Sigmoid colon (tissue), 7 donors: Measurements from ENCODE around the gene GOSR1. TPM values are rescaled to one million over a fixed set of nuclear protein-coding genes. Genes with fewer than 3 reads are reported as not detected.

Experiments used
- DNase-seq: peaks from one replicate; pipeline ENCODE4 v3.0.0-alpha.2; 2019
- H3K27ac ChIP-seq, 4 donors: fragments of 200-600 bp; sonication (generic); one replicate each; pipeline ENCODE4 v1.5.1; 2016 to 2019; ENCODE audit warnings: mild to moderate bottlenecking in 1 of 4
- H3K27me3 ChIP-seq, 3 donors: fragments of 200-600 bp; sonication (generic); one replicate each; pipeline ENCODE4 v1.5.1; 2019; ENCODE audit warnings: mild to moderate bottlenecking in 1 of 3
- H3K36me3 ChIP-seq, 4 donors: fragments of 200-600 bp; sonication (generic); one replicate each; pipeline ENCODE4 v1.5.1; 2016 to 2019
- H3K4me1 ChIP-seq, 4 donors: fragments of 200-600 bp; sonication (generic); one replicate each; pipeline ENCODE4 v1.5.1; 2017 to 2019
- H3K4me3 ChIP-seq, 4 donors: fragments of 200-600 bp; sonication (generic); one replicate each; pipeline ENCODE4 v1.5.1; 2017 to 2019; ENCODE audit warnings: mild to moderate bottlenecking in 2 of 4, moderate library complexity in 1 of 4
- H3K9me3 ChIP-seq, 4 donors: fragments of 200-600 bp in 3 of 4; sonication (generic) in 3 of 4; one replicate each; pipeline versions ENCODE4 v1.5.1 to v1.6.1; 2013 to 2019
- CTCF ChIP-seq, 4 experiments: fragments of 450-650 bp in 3 of 4; fragments of 200-600 bp in 1 of 4; IDR thresholded peaks; one replicate each; pipeline ENCODE4 v1.5.1; 2016 to 2019; ENCODE audit warnings: antibody characterized with exemption in 4 of 4, mild to moderate bottlenecking in 3 of 4, moderate library complexity in 2 of 4
- EP300 ChIP-seq, 4 donors: sonication (generic); formaldehyde crosslinking; IDR thresholded peaks; one replicate each; pipeline ENCODE4 v1.6.1; 2017; ENCODE audit warnings: antibody characterized with exemption in 4 of 4
- POLR2A ChIP-seq, 2 donors: fragments of 450-650 bp; IDR thresholded peaks; one replicate each; pipeline ENCODE4 v1.6.1; 2016; ENCODE audit warnings: antibody characterized with exemption in 2 of 2, mild to moderate bottlenecking in 2 of 2, moderate library complexity in 2 of 2
- POLR2AphosphoS5 ChIP-seq, 4 donors: sonication (generic); formaldehyde crosslinking; IDR thresholded peaks; one replicate each; pipeline ENCODE4 v1.6.1; 2017; ENCODE audit warnings: antibody characterized with exemption in 4 of 4
- whole genome bisulfite sequencing, 2 donors: extraction: QIAGEN DNeasy Blood & Tissue Kit; methylation state at CpG; one replicate each; pipeline ENCODE4 v1.1.7; 2013; 5-methylcytosine and 5-hydroxymethylcytosine counted together
- intact Hi-C: fragments of 100-400 bp; cut with DNase I; formaldehyde crosslinking; loops from one replicate; pipeline ENCODE4 v1.15.1; 2023
- polyA plus RNA-seq, 3 donors: library from polyadenylated mRNA; stranded (reverse); fragments of 200-250 nt; gene quantifications; one replicate each; pipeline ENCODE4 v1.2.3, GENCODE V29; 2013
- total RNA-seq, 4 donors: library from RNA; depleted of rRNA; stranded (reverse); fragments of >200 nt; gene quantifications; one replicate each; pipeline ENCODE4 v1.1.0, GENCODE V29; 2016
- donor health status: healthy with polysubstance abuse.
- donor health status: Bipolar disorder and iron deficiency.
- donor health status: healthy.

GOSR1 gene
- total RNA-seq (10 to 100 TPM; 28.2 to 51.3 (median 46.3) TPM), polyA plus RNA-seq (10 to 100 TPM; 11.4 to 22.3 (median 14.6) TPM)

- H3K4me3 ChIP-seq, result peak within 1 kb of the TSS; percentile 74 to 100 (median 84)
- intact Hi-C loops, result loop anchor here (1.0 to 10.0 kb wide), 2 partner anchors 123 to 238 kb away; no protein-coding TSS in a partner anchor
- peak; percentile 97 for DNase-seq
- H3K4me1 ChIP-seq, result peaks cover 0 to 22% (median 16%) of the 10 kb centered on the region in 4 donors
- peaks cover 0 to 29% (median 8%) of the 10 kb centered on the region in 4 donors for H3K36me3 ChIP-seq
- TF ChIP-seq EP300 (IDR thresholded peaks at IDR 0.05), result no peak
- no peak for TF ChIP-seq POLR2A (IDR thresholded peaks at IDR 0.05)
- TF ChIP-seq CTCF (IDR thresholded peaks at IDR 0.05), result peak; percentile 60 to 79 (median 61)
- TF ChIP-seq POLR2AphosphoS5 (IDR thresholded peaks at IDR 0.05), result peak; percentile 51 to 85 (median 64)
- no peaks in the 10 kb centered on the region for H3K9me3 ChIP-seq
- H3K27ac ChIP-seq, result peak within 1 kb of the TSS; percentile 90 to 94 (median 94)
- 0 to 1% methylated on average over 37 of the region's 37 CpGs for WGBS, 2 donors
- H3K27me3 ChIP-seq, result no peaks in the 10 kb centered on the region
Measured at GRCh38 chr17:30477083-30477773, at the start of gene GOSR1. Gene GOSR1 (plus strand): TSS chr17:30477408. CDS start chr17:30477434, 26 bp downstream.

GRCh38 chr17:30427611-30428010, 49.6 kb upstream of the GOSR1 start:
- Histone ChIP-seq H3K27me3 (no peaks in the 10 kb centered on the region), H3K4me3 (no peak overlapping the region), H3K9me3 (no peaks in the 10 kb centered on the region), H3K36me3 (peaks cover 0 to 52% (median 8%) of the 10 kb centered on the region in 4 donors), H3K4me1 (peaks cover 0 to 12% (median 10%) of the 10 kb centered on the region in 4 donors), H3K27ac (no peak overlapping the region)
- no peak for TF ChIP-seq CTCF (IDR thresholded peaks at IDR 0.05)
- TF ChIP-seq POLR2AphosphoS5 (IDR thresholded peaks at IDR 0.05), result no peak
- no peak for TF ChIP-seq POLR2A (IDR thresholded peaks at IDR 0.05)
- TF ChIP-seq EP300 (IDR thresholded peaks at IDR 0.05), result no peak
- intact Hi-C loops, result no loop called here
- 93 to 95% methylated on average over 1 of the region's 1 CpG for WGBS, 2 donors
- DNase-seq, result no peak

- Histone ChIP-seq H3K9me3 (no peaks in the 10 kb centered on the region), H3K4me1 (peaks cover 0 to 12% (median 10%) of the 10 kb centered on the region in 4 donors), H3K27ac (peak overlapping the region in 3 of 4 donors; percentile 10 to 63 (median 49)), H3K27me3 (no peaks in the 10 kb centered on the region), H3K36me3 (peaks cover 0 to 45% (median 10%) of the 10 kb centered on the region in 4 donors), H3K4me3 (no peak overlapping the region)
- no peak for DNase-seq
- TF ChIP-seq POLR2A (IDR thresholded peaks at IDR 0.05), result no peak
- no peak for TF ChIP-seq CTCF (IDR thresholded peaks at IDR 0.05)
- no peak for TF ChIP-seq POLR2AphosphoS5 (IDR thresholded peaks at IDR 0.05)
- no peak for TF ChIP-seq EP300 (IDR thresholded peaks at IDR 0.05)
- intact Hi-C loops, result no loop called here
- WGBS, 2 donors, result 90 to 98% methylated on average over 1 of the region's 1 CpG
Measured at GRCh38 chr17:30429155-30429554, 48.1 kb upstream of the GOSR1 start.

- TF ChIP-seq POLR2A (IDR thresholded peaks at IDR 0.05) (no peak), POLR2AphosphoS5 (IDR thresholded peaks at IDR 0.05) (no peak), EP300 (IDR thresholded peaks at IDR 0.05) (no peak), CTCF (IDR thresholded peaks at IDR 0.05) (no peak)
- intact Hi-C loops, result no loop called here
- H3K4me3 ChIP-seq, result no peak overlapping the region
- peaks cover 0 to 12% (median 10%) of the 10 kb centered on the region in 4 donors for H3K4me1 ChIP-seq
- H3K27ac ChIP-seq, result no peak overlapping the region
- WGBS, 2 donors, result 83 to 86% methylated on average over 1 of the region's 1 CpG
- H3K27me3 ChIP-seq, result no peaks in the 10 kb centered on the region
- no peak for DNase-seq
- no peaks in the 10 kb centered on the region for H3K9me3 ChIP-seq
- peaks cover 0 to 27% (median 8%) of the 10 kb centered on the region in 4 donors for H3K36me3 ChIP-seq
Measured at GRCh38 chr17:30433514-30433913, 43.7 kb upstream of the GOSR1 start.
